ENCODE data around the gene UBR7.

DNA sequence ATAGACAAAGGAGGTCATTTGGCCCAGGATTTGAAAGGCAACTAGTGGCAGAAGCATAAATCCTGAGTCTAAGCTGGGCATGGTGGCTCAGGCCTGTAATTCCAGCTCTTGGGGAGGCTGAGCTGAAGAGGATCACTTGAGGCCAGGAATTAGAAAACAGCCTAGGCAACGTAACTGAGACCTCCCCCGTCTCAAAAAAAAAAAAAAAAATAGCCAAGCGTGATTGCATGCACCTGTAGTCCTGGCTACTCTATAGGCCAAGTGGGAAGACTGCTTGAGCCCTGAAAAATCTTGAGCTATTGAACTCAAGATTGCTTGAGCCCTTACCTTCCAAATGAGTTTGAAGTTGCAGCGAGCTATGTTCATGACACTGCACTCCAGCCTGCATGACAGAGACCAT lies 8.0 kb upstream of the UBR7 start:
- TF ChIP-seq ISL1 (CRISPR knock-in tag; IDR thresholded peaks at IDR 0.05) (no peak), GLIS3 (CRISPR knock-in tag; IDR thresholded peaks at IDR 0.05) (no peak), ZFP30 (CRISPR knock-in tag; IDR thresholded peaks at IDR 0.05) (no peak), BACH2 (CRISPR knock-in tag; IDR thresholded peaks at IDR 0.05; ENCODE audit: borderline replicate concordance) (no peak), ARNTL (CRISPR knock-in tag; IDR thresholded peaks at IDR 0.05; ENCODE audit: borderline replicate concordance, low read depth) (no peak), SNAI2 (CRISPR knock-in tag; IDR thresholded peaks at IDR 0.05) (no peak), ZC3H10 (CRISPR knock-in tag; IDR thresholded peaks at IDR 0.05) (no peak), POU6F1 (CRISPR knock-in tag; IDR thresholded peaks at IDR 0.05; ENCODE audit: borderline replicate concordance, low read depth) (no peak), ESRRG (CRISPR knock-in tag; IDR thresholded peaks at IDR 0.05) (no peak), ZNF8 (CRISPR knock-in tag; IDR thresholded peaks at IDR 0.05) (no peak)
- TF ChIP-seq, protein P1, sequence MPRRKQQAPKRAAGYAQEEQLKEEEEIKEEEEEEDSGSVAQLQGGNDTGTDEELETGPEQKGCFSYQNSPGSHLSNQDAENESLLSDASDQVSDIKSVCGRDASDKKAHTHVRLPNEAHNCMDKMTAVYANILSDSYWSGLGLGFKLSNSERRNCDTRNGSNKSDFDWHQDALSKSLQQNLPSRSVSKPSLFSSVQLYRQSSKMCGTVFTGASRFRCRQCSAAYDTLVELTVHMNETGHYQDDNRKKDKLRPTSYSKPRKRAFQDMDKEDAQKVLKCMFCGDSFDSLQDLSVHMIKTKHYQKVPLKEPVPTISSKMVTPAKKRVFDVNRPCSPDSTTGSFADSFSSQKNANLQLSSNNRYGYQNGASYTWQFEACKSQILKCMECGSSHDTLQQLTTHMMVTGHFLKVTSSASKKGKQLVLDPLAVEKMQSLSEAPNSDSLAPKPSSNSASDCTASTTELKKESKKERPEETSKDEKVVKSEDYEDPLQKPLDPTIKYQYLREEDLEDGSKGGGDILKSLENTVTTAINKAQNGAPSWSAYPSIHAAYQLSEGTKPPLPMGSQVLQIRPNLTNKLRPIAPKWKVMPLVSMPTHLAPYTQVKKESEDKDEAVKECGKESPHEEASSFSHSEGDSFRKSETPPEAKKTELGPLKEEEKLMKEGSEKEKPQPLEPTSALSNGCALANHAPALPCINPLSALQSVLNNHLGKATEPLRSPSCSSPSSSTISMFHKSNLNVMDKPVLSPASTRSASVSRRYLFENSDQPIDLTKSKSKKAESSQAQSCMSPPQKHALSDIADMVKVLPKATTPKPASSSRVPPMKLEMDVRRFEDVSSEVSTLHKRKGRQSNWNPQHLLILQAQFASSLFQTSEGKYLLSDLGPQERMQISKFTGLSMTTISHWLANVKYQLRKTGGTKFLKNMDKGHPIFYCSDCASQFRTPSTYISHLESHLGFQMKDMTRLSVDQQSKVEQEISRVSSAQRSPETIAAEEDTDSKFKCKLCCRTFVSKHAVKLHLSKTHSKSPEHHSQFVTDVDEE (CRISPR knock-in tag; IDR thresholded peaks at IDR 0.05), result no peak
- TF ChIP-seq, protein P2, sequence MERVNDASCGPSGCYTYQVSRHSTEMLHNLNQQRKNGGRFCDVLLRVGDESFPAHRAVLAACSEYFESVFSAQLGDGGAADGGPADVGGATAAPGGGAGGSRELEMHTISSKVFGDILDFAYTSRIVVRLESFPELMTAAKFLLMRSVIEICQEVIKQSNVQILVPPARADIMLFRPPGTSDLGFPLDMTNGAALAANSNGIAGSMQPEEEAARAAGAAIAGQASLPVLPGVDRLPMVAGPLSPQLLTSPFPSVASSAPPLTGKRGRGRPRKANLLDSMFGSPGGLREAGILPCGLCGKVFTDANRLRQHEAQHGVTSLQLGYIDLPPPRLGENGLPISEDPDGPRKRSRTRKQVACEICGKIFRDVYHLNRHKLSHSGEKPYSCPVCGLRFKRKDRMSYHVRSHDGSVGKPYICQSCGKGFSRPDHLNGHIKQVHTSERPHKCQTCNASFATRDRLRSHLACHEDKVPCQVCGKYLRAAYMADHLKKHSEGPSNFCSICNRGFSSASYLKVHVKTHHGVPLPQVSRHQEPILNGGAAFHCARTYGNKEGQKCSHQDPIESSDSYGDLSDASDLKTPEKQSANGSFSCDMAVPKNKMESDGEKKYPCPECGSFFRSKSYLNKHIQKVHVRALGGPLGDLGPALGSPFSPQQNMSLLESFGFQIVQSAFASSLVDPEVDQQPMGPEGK (CRISPR knock-in tag; IDR thresholded peaks at IDR 0.05; ENCODE audit: borderline replicate concordance), result no peak

Measured in SK-N-SH treated with all-trans-retinoic acid at 6 μM for 48 hours (cell line).